Hematopoietic multipotent progenitor cell treated with erythropoietin and hydrocortisone succinate and interleukin-3 and kit ligand, for 17 days (in vitro differentiated cells): ENCODE measurements around the gene KIF12.

Experiments
- DNase-seq: peaks from one replicate; pipeline ENCODE4 v3.0.0-alpha.2; 2015; ENCODE audit warnings: low spot score

Gene KIF12

DNA sequence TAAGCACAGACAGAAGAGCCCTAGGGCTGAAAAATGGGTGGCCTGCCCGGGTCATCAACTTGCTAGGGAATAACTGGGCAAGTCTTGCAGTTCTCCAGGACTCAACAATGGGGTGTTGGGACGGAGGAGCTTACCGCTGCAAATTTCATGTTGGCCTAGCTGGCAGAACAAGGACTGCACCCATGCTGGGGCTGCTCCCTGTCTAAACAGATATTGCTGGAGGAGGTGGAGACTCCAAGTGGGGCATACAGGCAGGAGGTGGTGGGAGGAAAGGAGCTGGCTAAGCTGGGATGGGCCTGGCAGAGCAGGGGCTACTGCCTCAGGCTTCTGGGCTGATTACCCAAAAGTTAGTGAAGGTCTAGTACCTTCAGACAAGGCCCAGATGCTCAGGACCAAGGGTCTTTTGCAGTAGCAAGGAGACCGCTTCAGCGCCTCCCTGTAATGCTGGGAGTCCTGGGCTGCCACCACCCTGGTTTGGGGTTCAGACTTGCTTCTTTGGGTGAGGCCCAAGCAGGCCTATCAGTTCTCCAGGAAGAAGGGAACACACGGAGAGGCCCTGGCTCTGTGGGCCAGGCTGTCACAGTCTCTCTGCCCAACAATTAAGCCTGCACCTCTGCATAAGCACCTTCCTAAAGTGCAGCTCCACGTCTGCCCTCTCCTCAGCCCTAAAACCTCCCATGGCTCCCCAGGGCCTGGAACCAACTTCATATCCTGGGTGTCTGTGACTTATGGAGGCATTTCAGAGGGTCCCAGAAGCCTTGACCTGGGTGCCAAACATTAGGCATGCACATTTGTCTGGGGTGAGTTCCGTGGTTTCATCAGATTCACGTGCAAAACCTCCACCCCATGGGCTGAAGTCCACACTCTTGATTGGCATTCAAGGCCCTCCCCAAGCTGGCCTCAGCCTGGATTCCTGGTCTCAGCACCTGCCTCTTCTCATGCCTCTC, 24.2 kb upstream of the KIF12 start:
- DNase-seq = no peak

DNA sequence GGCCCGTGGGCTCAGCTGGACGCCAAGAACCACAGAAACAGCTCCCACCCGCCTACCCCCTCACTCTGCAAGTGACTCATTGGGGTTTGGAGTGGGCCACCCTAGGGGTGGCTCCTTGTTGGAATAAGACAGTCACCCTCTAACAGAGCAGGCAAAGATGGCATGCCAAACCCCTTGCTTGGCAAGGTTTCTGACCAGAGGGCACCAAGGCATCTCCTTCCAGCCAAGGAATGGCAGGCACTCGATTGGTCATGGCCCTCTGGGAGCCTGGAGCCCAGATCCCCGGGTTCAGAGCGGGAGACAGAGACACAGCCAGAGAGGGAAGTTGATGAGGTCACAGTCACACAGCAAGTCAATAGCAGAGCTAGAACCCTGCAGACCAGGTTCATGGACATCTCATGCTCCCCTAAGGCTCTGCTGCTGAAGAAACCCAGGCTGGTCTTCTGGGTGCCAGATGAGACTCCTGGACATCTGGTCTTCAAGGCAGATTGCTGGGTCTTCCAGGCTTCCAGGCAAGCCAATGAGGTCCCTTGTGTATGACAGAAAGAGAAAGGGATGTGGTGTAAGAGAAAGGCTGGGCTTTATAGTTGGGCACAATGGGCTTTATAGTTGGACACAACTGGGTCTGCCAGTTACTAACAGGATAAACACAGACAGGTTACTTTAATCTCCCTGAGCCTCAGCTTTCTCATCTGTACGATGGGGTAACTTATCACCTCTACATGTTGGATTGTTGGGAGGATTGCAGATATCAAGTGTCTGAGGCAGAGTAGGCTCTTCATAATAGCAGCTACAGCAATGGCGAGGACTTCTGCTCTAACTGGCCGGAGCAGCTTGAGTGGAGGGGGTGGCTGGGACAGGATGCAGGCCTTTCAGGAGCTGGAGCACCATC, 23.3 kb upstream of the KIF12 start:
- DNase-seq = no peak

DNA sequence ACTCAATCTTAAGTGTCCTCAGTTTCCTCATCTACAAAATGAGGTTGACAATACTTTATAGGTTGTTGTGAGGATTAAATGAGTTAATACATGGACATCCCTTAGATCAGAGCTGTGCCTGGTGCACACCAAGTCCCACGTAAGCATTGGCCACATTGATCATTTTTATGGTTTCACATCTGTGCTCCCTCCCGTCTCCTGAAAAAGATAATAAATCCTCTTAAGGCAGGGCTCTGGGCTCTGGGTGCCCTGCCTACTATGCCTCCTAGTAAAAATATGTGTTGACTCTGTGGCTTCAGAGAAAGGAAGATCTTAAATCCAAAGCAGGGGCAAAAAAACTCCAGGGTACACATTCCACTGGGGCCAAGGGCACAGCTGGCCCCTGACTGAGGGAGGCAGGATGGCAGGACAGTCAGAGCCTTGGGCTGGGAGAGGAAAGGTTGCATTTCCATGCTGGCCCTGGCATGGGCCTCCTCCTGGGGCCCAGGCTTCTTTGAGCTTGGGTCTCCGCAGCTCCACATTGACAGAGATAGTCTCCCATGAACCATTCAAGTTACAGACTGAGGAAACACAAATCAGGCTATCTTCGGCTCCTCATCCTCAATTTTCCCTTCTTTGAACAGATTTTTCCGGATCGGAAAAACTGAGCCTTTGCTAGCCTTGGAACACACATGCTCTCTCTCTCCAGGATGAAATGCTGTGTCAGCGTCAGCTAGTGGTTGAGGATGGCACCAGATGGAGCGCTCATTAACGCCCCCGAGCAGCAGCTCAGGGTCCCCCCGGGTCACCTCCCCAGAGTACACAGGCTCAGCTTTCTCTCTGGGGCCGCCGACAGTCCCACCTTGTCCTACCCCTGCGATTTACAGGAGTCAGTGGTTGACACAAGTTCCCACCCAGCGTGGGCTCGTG, 22.4 kb upstream of the KIF12 start:
- DNase-seq = no peak

DNA sequence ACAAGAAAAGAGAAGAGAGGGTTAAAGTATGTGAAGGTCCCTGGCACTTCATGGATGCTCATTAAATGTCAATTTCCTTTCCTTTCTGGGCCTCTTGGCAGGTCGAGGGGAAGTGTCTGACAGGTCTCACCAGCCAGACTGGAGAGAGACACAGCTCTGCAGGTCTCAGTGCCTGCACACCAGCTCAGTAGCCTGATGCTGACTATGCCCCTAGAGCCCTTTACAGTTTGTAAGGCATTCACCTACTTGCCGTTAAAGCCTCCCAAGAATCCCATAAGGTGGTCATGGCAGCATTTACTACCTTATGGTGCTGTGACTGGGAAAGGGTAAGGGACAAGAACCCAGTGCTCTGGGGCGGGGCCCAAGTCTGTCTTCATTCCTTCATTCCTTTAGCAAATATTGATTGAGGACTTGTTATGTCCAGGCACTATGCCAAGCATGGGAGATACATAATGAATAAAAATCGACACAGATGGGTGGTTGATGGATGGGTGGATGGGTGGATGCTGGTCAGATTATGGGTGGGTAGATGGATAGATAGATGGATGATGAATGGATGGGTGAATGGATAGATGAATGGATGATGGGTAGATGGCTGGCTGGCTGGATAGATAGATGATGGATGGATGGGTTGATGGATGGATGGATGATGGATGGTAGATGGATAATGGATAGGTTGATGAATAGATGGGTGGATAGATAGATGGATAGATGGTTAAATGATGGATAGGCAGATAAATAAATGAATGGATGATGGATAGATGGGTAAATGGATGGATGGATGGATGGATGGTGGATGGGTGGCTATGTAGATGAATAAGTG, 21.3 kb upstream of the KIF12 start:
- no peak for DNase-seq

DNA sequence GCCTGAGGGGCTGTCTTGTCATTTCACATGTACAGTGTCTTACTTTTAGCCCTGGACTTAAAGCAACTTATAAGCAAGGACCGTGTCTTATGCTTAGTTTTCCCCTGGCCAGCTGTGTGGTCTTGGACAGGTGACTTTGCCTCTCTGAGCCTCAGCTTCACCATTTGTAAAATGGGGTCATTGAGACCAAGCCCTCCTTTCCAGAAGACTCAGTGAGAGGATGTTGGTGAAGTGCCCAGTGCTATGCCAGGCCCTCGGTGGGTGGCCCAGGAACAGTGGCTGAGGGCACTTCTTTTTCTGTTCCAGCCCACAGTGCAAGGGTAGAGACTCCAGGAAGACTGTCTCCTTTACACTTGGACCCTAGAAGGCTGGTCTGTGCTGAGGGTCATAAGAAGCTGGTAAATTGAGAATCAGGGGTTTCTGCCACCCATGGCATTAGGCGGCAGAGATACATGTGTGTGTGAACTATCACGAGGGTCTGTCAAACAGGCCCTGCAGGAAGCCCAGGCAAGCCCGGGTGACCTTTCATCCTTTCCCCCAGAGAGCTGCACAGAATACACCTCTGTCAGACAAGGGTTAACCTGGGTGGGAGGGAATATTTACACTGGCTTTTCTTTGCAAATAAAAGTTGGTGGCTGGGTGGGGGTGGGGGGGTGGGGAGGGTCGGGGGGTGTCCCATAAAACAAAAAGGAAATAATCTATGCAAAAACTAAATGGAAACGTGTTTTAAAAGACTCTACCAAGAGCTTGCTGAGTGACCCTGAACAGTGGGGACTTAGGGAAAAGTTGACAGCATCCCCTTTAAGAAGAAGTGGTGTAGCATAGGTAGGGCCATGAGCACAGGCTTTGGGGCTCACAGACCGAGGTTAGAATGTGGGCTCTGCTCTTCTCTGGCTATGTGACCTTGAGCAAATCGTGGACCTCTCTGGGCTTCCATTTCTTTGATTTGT, 20.4 kb upstream of the KIF12 start:
- no peak for DNase-seq

DNA sequence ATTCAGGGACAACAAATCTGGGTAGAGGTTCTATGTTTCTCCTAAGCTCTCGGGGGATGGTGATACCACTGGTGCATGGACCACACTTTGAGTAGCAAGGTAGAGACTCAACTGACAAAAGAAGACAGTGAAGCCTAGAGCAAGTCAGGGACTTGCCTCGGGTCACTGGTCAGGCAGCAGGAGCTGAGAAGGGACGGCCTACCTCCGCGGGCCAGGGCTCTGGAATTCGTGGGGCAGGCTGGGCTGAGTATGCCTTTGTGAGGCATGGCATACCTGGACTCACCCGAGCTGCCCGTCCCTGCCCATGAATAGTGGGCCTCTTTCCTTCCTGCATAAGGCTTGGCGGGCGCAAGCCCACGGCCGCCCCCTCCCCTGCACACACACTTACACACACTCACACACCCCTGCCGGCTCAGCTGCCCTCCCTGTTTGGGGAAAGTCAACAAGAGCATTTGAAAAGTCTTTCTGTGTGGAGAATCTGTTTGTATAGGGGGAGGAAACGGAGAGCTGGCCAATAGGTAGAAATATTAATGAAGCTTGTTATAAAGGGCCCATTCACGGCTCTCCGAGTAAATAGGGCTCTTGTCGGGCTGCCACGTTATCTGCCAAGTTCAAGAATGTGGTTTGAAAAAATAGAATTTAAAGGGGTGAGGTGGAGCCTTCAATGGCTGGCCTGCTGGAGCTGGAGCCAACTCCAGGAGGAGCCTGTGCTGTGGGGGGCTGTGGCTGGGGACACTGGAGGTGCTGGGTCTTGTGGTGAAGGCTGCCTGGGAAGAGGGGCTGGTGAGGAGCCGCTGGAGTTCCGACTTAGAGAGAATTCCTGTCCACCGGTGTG, 19.1 kb upstream of the KIF12 start:
- no peak for DNase-seq

DNA sequence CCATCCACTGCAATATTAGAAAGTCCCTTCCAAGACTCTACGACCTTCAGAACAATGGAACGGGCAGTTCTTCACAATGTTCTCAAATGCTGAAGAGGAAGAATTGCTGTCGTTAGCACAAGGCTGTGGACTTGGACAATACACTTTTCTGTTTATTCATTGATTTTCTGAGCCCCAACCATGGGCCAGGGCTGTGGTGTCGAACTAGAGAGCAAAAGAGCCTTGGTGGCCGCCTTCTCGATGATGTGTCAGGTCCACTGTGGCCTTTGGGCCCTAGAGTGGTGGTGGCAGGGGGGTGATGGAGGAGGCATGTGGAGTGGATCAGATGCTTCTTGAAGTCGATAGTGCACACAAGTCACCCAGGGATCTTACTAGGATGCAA, 18.5 kb upstream of the KIF12 start:
- DNase-seq = no peak

DNA sequence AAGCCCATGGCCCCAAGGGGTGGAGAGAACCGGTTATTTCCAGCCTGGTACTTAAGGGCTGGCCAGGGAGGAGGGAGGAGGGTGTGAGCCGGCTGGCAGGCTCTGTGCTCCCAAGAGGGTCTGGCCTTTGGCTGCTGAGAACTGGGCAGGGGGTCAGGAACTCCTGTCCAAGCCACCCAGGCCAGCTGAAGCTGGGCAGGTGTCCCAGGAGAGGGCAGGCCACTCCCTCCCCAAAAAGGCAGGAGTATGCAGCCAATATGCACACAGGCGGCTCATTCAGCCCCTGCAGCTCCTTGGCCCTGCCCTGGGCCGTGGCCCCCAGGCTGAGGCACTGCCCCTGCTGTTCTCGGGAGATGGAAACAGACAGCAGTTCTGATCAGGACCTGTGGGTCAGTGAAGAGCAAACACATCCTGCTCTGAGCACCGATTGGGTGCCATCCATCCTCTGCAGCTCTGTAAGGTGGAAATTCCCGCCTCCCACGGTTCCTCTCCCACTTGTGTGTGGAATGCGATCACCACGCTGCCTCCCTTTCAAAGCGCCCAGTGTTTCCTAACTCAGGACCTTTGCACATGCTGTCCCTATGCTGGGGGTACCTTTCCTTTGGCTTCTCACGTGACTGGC, 17.1 kb upstream of the KIF12 start:
- DNase-seq = no peak

DNA sequence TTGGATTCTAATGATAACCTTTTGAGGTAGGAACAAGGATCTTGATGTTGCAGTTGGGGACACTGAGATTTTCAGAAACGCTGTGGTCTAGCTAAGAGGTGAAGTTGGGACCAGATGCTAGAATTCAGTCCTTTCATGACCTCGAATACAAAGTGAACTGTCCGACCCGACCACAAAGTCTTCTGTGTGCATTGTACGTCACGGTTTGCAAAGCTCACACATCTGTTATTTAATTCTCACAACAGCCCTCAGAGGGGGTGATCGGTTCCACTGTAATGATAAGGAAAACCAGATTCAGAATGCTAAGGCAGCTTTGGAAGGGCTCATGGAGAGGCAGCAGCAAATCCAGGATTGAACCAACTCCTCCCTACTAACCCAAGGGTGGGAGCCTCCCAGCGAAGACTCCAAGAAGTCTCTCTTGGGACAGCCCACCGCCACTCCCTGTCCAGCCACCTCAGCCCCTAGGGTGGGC, 16.6 kb upstream of the KIF12 start:
- DNase-seq = no peak

DNA sequence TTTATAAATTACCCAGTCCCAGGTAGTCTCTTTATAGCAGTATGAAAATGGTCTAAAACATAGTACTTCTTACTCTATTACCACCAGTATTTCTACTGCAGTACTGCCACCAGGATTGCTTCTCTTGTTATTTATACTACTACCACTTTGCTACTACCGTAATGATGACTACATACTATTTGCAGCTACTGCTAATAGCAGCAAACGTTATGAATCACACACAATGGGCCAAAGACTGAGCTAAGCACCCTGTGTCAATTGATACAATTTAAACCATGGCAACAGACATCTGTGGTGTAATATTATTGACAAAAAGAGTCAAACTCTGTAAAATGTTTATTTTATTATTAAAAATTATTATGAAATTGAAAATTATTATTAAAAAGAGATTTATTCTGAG, 15.3 kb upstream of the KIF12 start:
- DNase-seq = no peak

DNA sequence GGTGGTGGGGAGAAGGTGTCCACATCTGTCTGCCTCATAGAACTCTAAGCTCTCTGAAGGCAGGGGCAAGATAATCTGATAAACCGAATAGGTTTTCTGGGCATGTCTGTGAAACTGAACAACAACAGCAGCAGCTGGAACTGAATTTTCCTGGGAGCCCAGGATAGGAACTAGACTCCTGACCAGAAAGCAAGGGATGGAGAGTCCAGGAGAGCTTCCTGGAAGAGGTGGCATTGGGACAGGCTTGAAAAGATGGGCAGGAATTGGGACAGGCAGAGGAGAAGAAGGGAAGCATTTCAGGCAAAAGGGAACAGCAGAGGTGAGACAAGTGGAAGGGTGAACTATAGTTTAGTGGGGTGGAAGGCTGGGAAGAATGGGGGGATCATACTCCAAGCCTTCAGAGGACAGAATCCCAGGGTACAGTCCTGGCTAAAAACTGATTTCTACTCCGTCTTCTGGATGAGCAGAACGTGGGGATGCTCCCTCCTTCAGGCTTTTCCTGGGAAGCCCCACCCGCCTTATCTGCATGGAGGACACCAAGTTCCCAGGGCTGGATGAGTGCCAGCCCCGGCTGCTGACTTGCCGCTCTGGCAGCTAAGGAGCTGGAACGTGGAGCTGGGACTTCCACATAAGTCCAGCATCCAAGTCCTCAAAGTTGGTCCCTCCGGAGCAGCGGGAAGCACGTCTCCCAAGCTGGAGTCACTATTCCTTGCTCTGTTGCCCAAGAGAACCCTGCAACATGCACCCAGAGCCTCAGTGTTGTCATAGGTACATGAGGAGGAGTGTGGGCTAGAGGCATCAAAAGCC, 13.9 kb upstream of the KIF12 start:
- DNase-seq = no peak

DNA sequence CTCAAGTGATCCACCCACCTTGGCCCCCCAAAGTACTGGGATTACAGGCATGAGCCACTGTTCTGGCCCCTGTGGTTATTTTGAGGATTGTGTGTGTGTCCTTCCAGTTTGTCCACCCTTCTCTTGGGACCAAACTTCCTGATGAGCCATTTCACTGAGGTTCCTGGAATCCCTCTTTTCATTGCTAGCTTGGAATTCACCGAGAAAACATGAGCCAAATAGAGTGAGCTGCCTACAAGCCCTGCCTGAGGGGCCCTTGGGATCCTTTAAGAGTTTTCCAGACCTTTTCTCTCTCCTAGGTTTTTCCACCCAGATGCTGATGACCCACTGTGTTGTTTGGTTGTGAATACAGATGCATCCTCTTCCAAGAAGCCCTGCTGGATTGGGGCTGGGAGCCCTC, 13.2 kb upstream of the KIF12 start:
- no peak for DNase-seq

DNA sequence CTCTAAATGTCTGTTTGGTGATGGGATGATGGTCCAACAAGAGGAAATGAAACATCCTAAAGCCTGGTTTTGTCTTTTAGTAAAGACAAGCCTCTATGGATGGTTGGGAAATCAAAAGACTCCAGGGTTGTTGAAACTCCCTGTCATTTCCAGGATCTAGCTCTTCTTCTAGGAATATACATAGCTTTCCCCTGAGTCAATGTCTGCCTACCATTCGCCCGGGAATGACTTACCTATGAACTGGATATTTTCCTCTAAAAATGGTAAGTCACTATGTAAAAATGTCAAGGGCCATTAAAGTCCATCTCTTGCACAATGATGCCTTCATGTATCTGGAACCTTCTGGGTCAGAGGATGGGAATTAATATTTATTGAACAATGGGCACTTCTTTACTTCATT, 11.1 kb upstream of the KIF12 start:
- DNase-seq = no peak

DNA sequence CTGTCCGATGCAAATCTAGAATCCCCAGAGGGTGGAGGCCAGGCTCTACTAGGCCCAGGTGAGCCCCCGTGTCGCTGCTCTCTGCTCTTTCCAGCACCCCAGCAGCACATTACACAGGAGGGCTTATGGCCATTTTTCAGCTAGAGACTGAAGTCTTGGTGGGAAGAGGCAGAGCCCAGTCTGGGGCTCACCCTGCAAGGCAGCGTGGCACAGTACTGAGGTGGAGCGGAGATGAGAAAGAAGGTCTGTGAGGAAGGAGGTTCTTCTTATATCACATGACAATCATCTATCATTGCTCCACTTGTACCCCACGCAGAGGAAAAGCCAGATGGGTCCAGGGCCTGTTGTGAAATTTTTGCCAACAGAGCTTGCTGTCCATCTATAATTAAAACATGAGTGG, 10.0 kb upstream of the KIF12 start:
- no peak for DNase-seq

DNA sequence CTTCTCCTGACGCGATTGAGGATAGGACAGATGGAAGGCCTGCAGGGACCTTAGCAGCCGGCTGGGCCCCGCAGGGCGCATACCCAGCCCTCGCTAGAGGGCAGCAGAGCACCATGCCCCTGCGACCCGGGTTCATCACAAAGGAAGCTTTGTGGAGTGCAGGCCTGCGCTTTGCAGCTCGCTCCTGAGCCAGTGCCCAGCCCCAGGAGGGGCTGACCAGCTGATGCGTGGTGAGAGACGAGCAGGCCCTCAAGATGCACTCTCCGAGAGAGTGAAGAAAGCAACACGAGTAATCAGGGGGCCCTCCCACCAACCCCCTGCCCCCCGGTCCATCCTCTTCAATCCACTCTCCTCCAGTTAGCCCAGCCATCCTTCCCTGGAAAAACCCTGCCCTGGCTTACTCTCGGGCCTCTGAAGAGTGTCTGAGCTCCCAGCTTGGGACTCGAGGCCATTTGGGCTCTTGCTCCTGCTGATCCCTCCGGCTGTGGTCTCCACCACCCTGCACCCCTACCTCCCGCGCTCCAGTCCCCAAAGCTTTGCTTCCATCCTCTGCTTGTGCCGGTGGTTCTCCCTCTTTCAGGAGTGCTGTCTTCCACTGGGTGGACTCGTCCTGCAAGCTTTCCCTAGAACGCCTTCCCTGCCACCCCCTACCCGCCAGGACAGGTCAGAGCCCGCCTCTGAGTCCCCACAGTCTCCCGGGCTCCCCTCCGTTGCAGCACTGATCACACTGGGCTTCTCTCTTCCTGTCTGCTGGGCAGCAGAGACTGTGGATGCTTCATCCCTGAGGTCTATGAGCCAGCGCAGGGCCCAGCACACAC, 9.1 kb upstream of the KIF12 start:
- peak; percentile 13 for DNase-seq

DNA sequence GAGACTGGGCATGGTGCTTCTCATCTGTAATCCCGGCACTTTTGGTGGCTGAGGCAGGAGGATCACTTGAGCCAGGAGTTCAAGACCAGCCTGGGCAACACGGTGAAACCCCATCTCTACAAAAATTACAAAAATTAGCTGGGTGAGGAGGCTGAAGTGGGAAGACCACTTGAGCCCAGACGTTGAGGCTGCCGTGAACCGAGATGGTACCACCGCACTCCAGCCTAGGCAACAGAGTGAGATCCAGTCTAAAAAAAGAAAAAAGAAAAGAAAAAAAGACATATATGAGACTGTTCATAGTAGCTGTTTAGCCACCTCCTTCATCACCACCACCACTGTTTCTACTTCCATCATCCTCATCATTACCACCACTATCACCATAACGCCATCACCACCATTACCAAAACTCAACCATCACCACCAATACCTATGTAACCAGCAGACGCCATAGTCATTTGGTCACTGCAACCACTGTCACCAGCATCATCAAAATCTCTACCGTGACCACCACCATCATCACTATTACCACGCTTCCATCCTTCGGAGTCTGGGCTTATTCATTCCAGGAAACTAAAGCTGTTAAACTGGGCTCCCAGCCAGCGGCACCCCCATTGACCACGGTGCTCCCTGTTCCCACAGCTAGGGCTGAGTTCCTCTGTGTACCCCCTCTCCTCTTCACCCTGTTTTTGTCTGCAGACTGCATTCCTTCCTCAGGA, 8.4 kb upstream of the KIF12 start:
- DNase-seq = no peak
